ENCODE results near the gene SLC39A1. TPM values are rescaled to one million over a fixed set of nuclear protein-coding genes. Genes with fewer than 3 reads are reported as not detected.
A peak's percentile ranks its signal among the peaks of the same experiment; 100 is the strongest.

SLC39A1 gene
- total RNA-seq, 1 experiment from 2014 or later = 204 TPM

GRCh38 chr1:153990468-153991150, 27.3 kb upstream of the SLC39A1 start, which contains the start of gene RPS27 (continued):
- TF ChIP-seq ZBTB43 (CRISPR knock-in tag; IDR thresholded peaks at IDR 0.05) = no peak; the same call in 1 of the 2 replicates
- no peak for TF ChIP-seq GRHL2 (CRISPR knock-in tag; IDR thresholded peaks at IDR 0.05; ENCODE audit: insufficient replicate concordance, severe bottlenecking)
- no peak for TF ChIP-seq ZNF263 (CRISPR knock-in tag; IDR thresholded peaks at IDR 0.05; ENCODE audit: low read depth)
- TF ChIP-seq TCF7 (CRISPR knock-in tag; IDR thresholded peaks at IDR 0.05; ENCODE audit: low read depth) = no peak
- TF ChIP-seq JAZF1 (CRISPR knock-in tag; IDR thresholded peaks at IDR 0.05) = no peak
- no peak for TF ChIP-seq ATF2 (CRISPR knock-in tag; IDR thresholded peaks at IDR 0.05; ENCODE audit: borderline replicate concordance, low read depth)
- no peak for TF ChIP-seq EMX1 (CRISPR knock-in tag; IDR thresholded peaks at IDR 0.05)
- peak; percentile 42; the same call in 1 of the 2 replicates for TF ChIP-seq SP1 (CRISPR knock-in tag; conservative IDR thresholded peaks at IDR 0.05)
- peak; percentile 75; the same call in 1 of the 2 replicates for TF ChIP-seq ZNF671 (CRISPR knock-in tag; IDR thresholded peaks at IDR 0.05)
- TF ChIP-seq, protein P1, sequence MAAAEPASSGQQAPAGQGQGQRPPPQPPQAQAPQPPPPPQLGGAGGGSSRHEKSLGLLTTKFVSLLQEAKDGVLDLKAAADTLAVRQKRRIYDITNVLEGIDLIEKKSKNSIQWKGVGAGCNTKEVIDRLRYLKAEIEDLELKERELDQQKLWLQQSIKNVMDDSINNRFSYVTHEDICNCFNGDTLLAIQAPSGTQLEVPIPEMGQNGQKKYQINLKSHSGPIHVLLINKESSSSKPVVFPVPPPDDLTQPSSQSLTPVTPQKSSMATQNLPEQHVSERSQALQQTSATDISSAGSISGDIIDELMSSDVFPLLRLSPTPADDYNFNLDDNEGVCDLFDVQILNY (CRISPR knock-in tag; IDR thresholded peaks at IDR 0.05) = no peak
- TF ChIP-seq FOXP4 (CRISPR knock-in tag; IDR thresholded peaks at IDR 0.05) = 0 out of 2 replicates have a peak, but pooled peaks have one; percentile 20
- TF ChIP-seq, protein P2, sequence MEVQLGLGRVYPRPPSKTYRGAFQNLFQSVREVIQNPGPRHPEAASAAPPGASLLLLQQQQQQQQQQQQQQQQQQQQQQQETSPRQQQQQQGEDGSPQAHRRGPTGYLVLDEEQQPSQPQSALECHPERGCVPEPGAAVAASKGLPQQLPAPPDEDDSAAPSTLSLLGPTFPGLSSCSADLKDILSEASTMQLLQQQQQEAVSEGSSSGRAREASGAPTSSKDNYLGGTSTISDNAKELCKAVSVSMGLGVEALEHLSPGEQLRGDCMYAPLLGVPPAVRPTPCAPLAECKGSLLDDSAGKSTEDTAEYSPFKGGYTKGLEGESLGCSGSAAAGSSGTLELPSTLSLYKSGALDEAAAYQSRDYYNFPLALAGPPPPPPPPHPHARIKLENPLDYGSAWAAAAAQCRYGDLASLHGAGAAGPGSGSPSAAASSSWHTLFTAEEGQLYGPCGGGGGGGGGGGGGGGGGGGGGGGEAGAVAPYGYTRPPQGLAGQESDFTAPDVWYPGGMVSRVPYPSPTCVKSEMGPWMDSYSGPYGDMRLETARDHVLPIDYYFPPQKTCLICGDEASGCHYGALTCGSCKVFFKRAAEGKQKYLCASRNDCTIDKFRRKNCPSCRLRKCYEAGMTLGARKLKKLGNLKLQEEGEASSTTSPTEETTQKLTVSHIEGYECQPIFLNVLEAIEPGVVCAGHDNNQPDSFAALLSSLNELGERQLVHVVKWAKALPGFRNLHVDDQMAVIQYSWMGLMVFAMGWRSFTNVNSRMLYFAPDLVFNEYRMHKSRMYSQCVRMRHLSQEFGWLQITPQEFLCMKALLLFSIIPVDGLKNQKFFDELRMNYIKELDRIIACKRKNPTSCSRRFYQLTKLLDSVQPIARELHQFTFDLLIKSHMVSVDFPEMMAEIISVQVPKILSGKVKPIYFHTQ (CRISPR knock-in tag; IDR thresholded peaks at IDR 0.05) = peak; percentile 88; the same call in 1 of the 2 replicates
- no peak for TF ChIP-seq ZNF121 (CRISPR knock-in tag; IDR thresholded peaks at IDR 0.05)
- TF ChIP-seq USF2 (CRISPR knock-in tag; IDR thresholded peaks at IDR 0.05) = peak; percentile 22; the same call in 1 of the 2 replicates
- TF ChIP-seq, protein P3, sequence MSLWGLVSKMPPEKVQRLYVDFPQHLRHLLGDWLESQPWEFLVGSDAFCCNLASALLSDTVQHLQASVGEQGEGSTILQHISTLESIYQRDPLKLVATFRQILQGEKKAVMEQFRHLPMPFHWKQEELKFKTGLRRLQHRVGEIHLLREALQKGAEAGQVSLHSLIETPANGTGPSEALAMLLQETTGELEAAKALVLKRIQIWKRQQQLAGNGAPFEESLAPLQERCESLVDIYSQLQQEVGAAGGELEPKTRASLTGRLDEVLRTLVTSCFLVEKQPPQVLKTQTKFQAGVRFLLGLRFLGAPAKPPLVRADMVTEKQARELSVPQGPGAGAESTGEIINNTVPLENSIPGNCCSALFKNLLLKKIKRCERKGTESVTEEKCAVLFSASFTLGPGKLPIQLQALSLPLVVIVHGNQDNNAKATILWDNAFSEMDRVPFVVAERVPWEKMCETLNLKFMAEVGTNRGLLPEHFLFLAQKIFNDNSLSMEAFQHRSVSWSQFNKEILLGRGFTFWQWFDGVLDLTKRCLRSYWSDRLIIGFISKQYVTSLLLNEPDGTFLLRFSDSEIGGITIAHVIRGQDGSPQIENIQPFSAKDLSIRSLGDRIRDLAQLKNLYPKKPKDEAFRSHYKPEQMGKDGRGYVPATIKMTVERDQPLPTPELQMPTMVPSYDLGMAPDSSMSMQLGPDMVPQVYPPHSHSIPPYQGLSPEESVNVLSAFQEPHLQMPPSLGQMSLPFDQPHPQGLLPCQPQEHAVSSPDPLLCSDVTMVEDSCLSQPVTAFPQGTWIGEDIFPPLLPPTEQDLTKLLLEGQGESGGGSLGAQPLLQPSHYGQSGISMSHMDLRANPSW (CRISPR knock-in tag; conservative IDR thresholded peaks at IDR 0.05; ENCODE audit: low read depth) = no peak
- TF ChIP-seq FOXJ3 (CRISPR knock-in tag; IDR thresholded peaks at IDR 0.05; ENCODE audit: borderline replicate concordance) = no peak
- 0 out of 2 replicates have a peak, but pooled peaks have one; percentile 55 for TF ChIP-seq SMAD4 (CRISPR knock-in tag; IDR thresholded peaks at IDR 0.05)
- TF ChIP-seq NR1H2 (CRISPR knock-in tag; IDR thresholded peaks at IDR 0.05) = 0 out of 2 replicates have a peak, but pooled peaks have one; percentile 21
- TF ChIP-seq FOXK1 (CRISPR knock-in tag; IDR thresholded peaks at IDR 0.05) = peak; percentile 73; the same call in 1 of the 2 replicates
- TF ChIP-seq, protein P4, sequence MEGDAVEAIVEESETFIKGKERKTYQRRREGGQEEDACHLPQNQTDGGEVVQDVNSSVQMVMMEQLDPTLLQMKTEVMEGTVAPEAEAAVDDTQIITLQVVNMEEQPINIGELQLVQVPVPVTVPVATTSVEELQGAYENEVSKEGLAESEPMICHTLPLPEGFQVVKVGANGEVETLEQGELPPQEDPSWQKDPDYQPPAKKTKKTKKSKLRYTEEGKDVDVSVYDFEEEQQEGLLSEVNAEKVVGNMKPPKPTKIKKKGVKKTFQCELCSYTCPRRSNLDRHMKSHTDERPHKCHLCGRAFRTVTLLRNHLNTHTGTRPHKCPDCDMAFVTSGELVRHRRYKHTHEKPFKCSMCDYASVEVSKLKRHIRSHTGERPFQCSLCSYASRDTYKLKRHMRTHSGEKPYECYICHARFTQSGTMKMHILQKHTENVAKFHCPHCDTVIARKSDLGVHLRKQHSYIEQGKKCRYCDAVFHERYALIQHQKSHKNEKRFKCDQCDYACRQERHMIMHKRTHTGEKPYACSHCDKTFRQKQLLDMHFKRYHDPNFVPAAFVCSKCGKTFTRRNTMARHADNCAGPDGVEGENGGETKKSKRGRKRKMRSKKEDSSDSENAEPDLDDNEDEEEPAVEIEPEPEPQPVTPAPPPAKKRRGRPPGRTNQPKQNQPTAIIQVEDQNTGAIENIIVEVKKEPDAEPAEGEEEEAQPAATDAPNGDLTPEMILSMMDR (IDR thresholded peaks at IDR 0.05) = no peak
- TF ChIP-seq, protein P5, sequence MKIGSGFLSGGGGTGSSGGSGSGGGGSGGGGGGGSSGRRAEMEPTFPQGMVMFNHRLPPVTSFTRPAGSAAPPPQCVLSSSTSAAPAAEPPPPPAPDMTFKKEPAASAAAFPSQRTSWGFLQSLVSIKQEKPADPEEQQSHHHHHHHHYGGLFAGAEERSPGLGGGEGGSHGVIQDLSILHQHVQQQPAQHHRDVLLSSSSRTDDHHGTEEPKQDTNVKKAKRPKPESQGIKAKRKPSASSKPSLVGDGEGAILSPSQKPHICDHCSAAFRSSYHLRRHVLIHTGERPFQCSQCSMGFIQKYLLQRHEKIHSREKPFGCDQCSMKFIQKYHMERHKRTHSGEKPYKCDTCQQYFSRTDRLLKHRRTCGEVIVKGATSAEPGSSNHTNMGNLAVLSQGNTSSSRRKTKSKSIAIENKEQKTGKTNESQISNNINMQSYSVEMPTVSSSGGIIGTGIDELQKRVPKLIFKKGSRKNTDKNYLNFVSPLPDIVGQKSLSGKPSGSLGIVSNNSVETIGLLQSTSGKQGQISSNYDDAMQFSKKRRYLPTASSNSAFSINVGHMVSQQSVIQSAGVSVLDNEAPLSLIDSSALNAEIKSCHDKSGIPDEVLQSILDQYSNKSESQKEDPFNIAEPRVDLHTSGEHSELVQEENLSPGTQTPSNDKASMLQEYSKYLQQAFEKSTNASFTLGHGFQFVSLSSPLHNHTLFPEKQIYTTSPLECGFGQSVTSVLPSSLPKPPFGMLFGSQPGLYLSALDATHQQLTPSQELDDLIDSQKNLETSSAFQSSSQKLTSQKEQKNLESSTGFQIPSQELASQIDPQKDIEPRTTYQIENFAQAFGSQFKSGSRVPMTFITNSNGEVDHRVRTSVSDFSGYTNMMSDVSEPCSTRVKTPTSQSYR (CRISPR knock-in tag; IDR thresholded peaks at IDR 0.05) = no peak
